ENCODE results near the gene TRIM66.

DNA sequence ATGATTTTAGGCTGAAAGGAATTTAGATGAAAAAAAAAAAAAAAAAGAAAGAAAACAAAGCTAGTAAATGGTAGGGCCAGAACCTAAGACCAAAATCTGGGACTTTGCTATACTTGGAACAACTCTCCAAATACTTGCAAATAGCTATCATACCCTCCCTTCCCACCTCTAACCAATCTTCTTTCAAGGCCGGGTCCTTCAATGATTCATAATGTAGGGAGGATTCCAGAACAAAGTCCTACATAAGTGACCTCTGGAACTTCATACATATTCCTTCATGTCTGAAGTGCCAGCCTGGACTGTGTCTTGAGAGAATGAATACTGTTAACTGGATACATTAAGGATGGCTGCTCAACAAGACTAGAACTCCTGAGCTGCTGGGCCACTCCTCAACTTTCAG lies 98.4 kb downstream of the TRIM66 start:
- no peak for TF ChIP-seq EZH2 (IDR thresholded peaks at IDR 0.05; ENCODE audit: low read depth, low read length, severe bottlenecking)
- no peak for TF ChIP-seq CEBPB (IDR thresholded peaks at IDR 0.05; ENCODE audit: low read depth, low read length)
- no peak for TF ChIP-seq POLR2A (IDR thresholded peaks at IDR 0.05; ENCODE audit: control extremely low read depth in 1 of 2, low read depth in 2 of 2, low read length in 2 of 2)
